Muscle of arm (tissue), 12 donors: ENCODE results near the gene SLC9C1. TPM values are rescaled to one million over a fixed set of nuclear protein-coding genes. Genes with fewer than 3 reads are reported as not detected.
"Not testable (repeated sequence)": the region's sequence is repeated elsewhere in the genome, so short reads cannot be mapped to it uniquely, and the experiment has no call there.

Experiments used
- DNase-seq: peaks from one replicate; pipeline ENCODE4 v3.0.0-alpha.2; 2013
- polyA plus RNA-seq, 12 donors: library from polyadenylated mRNA; unstranded; fragments of 120-200 nt; gene quantifications; one replicate each; pipeline ENCODE4 v1.2.1, GENCODE V29; 2013; ENCODE audit not compliant: insufficient read length in 12 of 12

The SLC9C1 gene
- polyA plus RNA-seq, 12 donors, result 0.13 to 1.3 (median 0.50) TPM; not detected in 2

DNA sequence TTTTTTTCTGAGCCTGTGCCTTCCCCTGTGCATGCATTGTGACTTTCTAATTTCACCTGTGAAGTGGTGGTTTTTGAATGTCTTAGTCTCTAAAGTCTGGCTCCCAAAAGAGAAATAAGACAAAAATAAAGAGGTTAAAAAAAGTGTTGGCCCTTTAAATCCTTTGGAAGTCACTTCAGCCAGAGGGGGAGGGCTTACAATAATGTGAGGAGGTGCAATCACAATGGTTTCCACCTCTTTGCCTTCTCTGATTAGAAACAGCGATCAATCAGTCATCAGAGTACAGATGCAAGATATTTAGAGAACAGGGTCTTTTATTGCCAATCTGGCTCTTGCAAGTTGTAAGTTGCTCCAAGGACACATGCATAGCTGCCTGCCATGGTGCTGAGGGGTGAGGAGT is 96.9 kb downstream of the SLC9C1 start:
- DNase-seq, result no peak

DNA sequence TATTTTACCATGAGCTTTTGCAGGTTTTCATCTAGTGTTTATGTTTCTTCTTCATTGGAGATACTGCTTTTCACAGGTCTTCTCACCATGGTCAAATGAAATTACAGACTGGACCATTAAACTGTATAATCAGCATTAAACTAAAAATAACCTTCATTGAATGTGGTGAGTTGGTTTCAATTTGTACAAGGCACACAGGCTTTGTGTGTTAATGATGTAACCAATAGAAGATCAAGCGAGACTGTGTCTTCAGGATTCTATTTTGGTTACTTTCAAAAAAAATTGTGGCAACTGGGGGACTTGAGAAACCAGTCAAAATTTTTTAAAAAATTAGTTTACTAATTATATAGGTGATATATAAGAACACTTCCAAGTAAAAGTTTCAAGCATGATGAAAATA is 106.7 kb downstream of the SLC9C1 start:
- no peak for DNase-seq

DNA sequence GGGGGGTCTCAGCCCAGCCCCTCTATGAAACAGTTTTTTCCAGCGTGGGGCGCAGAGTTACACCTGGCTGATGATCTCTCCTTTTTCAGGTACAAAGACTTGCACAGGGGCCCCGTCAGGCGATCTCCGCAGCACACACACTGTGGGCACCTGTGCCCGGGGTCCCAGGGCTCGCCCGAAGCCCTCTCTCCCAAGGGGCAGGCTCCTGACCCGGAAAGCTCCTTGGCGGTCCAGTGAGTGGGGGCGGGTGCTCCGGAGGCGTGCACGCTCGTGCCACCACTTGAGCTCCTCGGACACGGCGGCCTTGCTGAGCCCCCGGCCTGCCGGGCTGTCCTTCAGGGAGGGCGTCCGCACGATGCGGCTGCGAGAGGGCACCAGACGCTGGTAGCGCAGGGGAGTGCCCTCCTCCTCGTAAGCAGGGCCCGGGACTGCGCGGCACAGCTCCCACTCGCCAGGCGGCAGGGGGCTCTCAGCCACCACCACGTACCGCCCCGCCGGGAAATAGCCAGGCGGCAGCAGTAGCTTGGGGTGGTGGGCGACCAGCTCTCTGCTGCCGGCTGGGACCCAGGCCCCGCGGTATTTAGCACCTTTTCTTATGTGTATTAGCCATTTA is 108.5 kb downstream of the SLC9C1 start:
- not testable (repeated sequence) for DNase-seq

DNA sequence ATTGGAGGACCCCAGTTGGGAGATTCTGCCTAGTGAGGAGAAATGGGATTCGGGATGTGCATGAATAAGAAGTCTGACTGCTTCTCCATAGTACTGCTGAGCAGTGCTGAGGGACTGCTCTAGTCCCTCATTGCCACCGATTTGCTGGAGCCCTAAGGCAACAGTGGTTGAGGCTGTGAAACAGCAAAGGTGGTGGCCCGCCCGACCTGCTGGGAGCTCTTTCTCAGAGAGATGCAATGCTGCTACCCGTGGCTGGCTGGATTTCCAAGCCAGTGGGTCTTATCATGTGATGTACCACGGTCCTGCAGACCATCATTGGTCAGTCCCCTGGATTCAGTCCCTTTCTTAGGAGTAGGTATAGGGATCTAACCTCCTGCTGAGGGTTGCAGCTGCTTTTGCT is 118.4 kb downstream of the SLC9C1 start:
- no peak for DNase-seq

DNA sequence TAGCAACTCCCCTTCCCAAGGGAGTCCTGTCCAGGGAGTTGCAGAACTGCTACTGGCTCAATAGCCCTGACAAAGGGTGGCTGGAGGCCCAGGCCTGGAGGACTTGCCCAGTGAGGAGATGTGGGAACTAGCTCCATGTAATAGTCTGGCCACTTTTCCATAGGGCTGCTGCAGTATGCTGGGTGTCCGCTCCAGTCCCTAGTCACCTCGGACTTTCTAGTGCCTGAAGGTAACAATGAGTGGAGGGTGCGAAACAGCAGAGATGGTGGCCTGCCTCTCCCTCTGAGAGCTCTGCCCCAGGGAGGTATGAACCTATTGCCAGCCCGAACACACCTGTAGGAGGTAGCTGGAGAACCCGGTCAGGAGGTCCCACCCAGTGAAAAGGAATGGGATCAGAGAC is 119.0 kb downstream of the SLC9C1 start:
- DNase-seq, result no peak

DNA sequence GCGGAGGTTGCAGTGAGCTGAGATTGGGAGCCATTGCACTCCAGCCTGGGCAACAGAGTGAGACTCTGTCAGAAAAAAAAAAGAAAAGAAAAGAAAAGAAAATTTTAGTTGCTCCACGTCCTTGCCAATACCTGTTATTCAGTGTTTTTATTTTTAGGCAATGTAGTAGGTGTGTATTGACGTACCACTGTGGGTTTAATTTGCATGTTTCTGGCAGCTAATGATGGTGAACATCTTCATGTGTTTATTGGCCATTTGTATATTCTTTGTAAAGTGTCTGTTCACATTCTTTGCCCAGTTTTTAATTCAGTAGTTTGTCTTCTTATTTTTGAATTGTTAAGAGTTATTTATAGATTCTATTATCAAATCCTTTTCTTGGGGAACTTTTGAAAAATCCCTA is 122.9 kb downstream of the SLC9C1 start:
- no peak for DNase-seq

DNA sequence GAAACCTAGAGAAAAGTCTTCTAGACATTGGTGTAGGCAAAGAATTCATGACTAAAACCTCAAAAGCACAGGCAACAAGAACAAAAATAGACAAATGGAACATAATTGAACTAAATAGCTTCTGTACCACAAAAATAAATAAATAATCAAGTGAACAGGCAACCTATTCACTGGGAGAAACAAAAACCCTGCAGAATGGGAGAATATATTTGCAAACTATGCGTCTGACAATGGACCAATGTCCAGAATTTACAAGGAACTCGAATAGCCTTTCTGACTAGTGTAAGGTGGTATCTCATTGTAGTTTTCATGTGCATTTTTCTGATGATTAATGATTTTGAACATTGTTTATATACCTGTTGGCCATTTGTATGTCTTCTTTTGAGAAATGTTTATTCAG is 124.0 kb downstream of the SLC9C1 start:
- DNase-seq, result no peak

DNA sequence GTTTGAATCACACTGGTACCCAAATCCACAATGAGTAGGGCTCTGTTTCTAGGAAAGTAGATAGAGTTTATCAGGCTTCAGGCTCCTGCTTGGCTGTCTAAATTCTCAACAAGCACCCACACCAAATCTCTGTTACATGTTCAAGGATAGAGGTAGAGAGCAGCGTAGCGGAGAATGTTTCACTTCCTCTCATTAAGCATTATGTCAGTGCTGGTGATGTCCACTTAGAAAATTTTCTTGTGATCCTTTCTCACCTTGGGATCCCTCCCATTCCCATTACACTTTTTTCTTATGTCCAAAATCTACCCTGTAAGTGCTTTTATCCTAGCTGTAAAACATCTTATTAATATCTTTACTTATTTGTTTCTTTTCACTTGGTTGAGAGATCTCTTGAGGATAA is 126.3 kb downstream of the SLC9C1 start:
- DNase-seq, result no peak

DNA sequence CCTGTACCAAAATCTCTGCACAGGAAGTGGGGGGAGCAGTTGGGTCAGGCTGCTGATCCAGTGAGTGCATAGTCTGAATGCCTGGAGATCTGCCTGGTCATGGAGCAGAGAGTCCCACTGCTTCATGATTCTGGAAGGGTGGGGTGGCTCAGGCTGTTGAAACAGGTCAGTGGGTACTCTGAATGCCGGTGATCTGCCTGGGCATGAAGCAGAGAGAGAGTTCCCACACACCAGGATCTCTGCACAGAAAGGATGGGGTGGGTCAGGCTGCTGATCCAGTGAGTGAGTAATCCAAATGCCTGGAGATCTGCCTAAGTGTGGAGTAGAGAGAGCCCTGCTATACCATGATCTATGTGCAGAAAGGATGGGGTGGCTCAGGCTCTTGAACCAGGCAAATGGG is 144.9 kb downstream of the SLC9C1 start:
- DNase-seq, result no peak

DNA sequence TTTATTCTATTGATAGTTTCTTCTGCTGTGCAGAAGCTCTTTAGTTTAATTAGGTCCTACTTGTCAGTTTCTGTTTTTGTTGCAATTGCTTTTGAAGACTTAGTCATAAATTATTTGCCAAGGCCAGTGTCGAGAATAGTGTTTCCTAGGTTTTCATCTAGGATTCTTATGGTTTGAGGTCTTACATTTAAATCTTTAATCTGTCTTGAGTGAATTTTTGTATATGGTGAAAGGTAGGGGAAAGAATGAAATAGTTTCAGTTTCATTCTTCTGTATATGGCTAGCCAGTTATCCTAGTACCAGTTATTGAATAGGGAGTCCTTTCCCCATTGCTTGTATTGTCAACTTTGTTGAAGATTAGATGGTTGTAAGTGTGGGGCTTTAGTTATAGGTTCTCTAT is 150.3 kb downstream of the SLC9C1 start:
- no peak for DNase-seq

DNA sequence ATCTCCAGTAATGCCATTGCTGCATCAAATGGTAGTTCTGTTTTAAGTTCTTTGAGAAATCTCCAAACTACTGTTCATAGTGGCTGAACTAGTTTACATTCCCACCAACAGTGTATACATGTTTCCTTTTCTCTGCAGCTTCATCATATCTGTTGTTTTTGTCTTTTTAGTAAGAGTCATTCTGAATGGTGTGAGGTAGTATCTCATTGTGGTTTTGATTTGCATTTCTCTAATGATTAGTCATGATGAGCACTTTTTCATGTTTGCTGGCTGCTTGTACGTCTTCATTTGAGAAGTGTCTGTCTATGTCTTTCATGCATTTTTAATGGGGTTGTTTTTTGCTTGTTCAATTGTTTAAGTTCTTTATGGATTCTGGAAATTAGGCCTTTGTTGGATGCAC is 150.8 kb downstream of the SLC9C1 start:
- no peak for DNase-seq

DNA sequence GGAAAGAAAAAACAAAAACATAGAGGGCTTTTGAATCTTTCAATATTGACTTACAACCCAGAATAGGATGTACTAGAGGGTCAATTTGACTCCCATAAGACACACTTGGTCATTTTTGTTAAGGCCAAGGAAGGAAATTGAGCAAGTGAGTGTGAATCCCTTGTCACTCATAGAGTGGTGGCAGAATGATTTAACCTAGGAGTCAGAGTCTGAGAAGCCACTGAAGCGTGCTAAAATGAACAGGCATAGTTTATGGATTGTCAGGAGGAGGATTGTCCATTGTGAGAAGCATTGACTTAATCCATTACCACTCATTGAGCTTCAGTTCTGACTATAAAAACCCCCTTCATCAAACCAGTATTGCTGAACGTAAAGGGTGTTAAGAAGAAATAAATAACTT is 152.7 kb downstream of the SLC9C1 start:
- DNase-seq, result no peak

DNA sequence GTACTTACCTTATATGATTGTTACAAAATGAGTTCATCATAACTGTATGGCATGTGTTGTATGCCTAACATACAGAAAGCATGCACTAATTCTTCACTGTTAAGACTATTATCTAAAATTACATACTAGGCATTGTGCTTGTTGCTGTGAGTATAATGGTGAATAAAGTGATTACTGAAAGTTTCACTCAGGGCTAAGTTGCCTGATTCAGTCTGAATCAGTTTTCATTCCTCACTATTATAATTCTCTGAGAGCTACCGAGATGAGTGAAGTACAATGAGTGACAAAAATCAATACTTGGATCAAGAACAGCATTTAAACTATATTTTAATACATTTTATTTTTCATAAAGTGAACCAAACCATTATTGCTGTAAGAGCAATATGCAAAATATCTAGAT is 153.4 kb downstream of the SLC9C1 start:
- DNase-seq, result no peak

DNA sequence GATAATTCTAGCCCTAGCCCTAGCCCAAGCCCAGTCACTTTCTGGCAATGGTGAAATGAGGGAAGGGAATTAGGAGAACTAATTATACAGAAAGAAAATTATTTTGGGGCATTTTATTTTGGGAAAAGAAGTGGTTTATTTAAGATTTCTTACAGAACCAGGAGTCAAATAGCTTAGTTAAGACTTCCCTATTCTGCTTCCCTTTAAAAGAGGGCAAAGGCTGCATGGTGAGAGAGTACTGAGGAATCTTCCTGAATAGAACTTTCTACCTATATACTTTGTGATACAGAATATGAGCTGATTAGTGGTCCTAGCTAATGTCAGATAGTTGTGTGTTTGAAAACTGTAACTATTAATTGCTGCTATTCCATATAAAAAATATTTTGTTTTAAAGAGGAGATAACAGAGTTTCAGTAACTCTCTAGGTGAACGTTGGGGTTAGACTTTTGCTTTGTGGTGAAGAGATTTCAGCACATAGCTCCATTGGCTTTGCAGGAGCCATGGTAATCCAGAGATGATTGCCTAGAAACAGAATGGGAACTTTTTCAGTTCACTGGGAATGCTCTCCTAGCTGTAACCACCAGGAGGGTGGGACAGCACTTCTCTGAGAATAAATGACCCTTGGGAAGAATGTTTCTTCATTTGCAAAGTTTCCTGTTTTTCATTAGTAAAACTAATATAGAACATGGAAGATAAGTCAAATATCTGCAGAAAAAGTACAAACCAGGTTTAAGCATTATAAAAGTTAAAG is 155.6 kb downstream of the SLC9C1 start:
- no peak for DNase-seq

DNA sequence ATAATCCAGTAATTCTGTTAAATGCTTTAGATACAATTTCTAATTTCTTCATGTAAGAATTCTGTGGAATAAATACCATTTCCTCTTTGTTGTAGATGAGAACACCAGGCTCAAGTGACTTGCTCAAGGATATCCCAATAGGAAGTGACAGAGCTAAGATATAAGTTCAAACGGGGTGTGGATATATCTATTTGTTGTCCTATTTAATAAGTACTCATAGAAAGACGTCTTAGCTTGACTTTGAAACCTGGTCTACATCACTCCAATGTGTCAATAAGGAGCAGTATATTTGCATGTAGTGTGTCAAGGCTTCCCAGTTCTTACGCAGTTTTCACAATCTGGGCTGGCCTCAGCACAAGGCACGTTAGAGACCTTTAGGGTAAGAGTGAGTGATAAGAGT is 156.2 kb downstream of the SLC9C1 start:
- no peak for DNase-seq

DNA sequence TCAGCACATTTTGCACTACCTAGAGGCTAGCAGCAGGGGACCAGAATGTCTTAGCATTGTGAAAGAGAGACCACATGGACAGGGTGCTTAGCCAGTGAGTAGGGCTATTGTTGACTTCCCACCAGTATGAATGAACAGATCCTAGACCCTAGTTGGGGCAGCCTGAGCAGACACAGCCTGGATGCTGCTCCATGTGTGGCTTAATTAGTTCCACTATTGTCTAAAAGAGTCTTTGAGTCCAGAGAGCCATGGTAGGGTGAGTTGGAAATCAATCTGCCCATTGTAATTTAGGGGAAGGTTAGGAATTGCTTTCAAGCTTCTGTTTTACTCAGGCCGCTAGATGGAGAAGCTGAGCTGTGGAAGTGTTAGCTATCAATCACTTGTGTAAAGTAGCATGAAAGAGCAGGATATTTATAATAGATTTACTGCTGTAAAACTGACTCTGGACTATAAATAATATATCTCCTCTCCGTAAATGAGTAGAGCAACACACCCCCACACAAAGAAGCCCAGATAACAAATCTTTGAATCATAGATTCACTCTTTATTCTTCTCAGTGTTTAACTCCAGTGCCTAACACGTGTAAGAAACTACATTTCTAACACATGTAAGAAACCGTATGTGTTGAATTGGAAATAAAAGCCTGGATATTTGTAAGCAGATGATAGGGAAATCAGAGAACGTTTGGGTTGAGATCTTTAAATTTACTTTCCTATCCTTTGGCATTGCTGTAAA is 156.9 kb downstream of the SLC9C1 start:
- DNase-seq, result no peak

DNA sequence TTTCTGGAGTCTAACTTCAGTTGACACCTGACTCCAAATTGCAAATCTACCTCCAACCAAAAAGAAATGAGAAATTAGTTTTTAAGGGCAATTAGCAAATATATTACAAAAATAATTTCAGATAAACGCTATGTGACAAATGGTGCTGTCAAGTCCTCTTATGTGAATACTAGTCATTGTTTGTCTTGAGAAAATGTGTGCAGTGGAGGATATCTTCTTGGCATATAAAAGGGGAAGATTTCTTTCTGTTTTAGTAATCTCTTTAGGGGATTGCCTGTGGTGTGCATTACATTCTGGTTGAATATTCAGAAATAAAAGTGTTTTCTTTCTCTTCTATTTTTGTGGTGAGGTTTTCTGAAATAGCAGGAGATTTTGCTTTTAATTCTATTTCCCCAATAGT is 158.0 kb downstream of the SLC9C1 start:
- no peak for DNase-seq

DNA sequence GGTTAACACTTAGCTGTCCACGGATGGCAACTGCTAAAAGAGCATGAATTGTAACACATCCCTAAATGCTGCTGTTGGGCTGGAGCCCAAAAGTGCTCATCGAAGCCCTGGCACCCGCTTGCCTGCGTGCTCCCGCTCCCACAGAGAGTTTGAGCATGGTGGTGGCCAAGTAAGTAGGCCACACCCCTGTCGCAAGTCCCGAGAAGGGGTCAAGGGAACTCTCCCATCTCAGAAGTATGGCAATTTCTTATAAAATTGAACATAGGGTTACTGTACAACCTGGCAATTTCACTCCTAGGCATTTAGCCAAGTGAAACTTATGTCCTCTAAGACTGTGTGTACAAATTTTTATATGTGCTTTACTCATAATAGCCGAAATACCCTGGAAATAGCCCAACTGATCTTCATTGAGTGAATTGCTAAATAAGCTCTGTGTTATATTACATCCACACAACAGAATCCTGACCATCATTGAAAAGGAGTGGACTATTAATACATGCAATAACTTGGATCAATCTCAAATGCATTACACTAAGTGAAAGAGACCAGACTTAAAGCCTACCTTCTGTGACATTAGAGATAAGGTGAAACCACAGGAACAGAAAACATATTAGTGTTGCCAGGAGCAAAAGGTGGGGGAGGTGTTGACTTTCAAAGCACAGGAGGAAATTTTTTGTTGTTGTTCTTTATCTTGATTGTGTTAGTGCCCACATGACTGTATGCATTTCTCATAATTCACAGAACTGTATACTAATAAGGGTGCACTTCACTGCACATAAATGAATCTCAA is 159.5 kb downstream of the SLC9C1 start:
- DNase-seq, result no peak

DNA sequence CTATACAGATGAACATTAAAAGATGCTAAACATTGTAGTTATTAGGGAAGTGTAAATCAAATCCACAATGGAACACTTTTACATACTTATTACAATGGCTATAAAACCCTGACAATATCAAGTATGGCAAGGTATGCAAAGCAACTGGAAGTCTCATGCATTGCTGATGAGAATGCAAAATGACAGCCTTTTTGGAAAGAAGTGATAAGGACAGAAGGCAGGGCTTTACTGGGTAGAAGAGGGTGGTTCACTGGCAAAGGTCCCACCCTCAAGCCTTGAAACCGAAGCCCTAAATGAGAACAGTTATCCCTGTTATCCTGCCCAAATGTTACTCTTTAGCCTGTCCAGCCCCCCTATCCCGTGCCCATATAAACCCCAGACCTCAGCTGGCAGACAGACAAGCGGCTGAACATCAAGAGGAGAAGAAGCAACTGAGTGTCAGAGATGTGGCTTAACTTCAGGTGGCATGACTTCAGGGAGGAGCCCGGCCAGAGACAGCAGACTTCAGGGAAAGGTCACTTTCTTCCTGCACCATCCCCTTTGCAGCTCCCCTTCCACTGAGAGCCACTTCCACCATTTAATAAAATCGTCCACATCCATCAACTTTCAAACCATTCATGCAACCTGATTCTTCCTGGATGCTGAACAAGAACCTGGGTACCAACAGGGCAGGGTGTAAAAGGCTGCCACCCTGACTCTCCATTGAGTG is 160.2 kb downstream of the SLC9C1 start:
- DNase-seq, result no peak

DNA sequence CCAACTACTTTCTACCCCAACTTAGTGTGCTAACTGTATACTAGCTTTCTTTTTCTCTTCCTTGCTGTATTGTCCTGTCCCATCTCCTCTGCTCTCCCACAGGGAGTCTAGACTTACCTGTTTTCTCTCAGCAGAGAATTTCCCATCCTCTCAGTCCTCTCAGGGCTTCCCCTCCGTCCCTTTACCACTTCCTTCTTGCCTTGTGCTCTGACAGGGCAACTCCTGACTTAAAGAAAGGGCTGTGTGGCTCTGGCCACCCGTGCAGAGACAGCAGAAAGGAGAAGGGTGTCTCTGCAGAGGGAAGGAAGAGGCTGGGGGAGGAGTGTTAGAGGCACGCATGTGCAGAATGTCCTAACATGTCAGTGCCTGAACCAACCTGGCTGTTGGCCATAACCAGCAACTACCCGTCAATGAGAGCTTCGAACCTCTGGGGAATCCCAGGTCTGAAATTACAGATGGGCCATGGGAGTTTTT is 161.0 kb downstream of the SLC9C1 start, which contains the start of gene GCSAM:
TSS of gene GCSAM (minus strand) at position 274 of the 474 bp plus-strand sequence. CDS start at position 146, 128 bp downstream.
- DNase-seq, result no peak

DNA sequence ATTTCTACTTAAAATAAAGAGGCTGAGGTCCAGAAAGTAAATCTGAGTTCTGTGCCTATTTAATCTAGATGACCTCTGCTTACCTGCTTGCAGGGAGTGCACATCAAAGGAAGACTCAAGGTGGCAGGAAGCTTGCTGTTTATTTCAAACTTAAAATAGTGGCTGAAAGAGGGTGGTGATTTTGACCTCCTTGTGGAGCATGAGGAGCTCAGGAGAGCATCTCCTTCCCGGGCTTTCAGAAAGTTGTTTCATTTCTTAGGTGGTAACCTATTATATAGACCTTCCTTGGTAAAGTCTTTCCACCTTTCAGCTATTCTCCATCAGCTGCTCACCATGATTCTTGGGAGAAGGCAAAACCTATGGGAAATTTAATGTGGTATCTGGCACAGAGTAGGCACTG is 161.5 kb downstream of the SLC9C1 start:
- no peak for DNase-seq
